Fibroblast of lung (primary cell): ENCODE measurements around the gene GPAT3. TPM values are rescaled to one million over a fixed set of nuclear protein-coding genes. Genes with fewer than 3 reads are reported as not detected.

ENCODE experiments used
- DNase-seq, 2 donors: peaks; one replicate each; pipeline versions ENCODE4 v3.0.0 to v3.0.0-alpha.2; 2010; ENCODE audit warnings: low read depth in 2 of 2
- H2AFZ ChIP-seq: 2 replicates; pipeline ENCODE4 v1.5.1; 2012; ENCODE audit warnings: low read length, control low read depth, inconsistent platforms
- H3K27ac ChIP-seq: 2 replicates; pipeline ENCODE4 v1.5.1; 2011; ENCODE audit warnings: low read length, control low read depth; ENCODE audit not compliant: insufficient read depth
- H3K27me3 ChIP-seq: 2 replicates; pipeline ENCODE4 v1.5.1; 2011; ENCODE audit warnings: mild to moderate bottlenecking, low read length; ENCODE audit not compliant: control insufficient read depth, insufficient read depth
- H3K36me3 ChIP-seq: 2 replicates; pipeline ENCODE4 v1.5.1; 2011; ENCODE audit warnings: low read length; ENCODE audit not compliant: control insufficient read depth, insufficient read depth
- H3K4me1 ChIP-seq: 2 replicates; pipeline ENCODE4 v1.5.1; 2011; ENCODE audit warnings: low read length; ENCODE audit not compliant: control insufficient read depth, insufficient read depth; ENCODE audit errors: extremely low read depth
- H3K4me2 ChIP-seq: 2 replicates; pipeline ENCODE4 v1.5.1; 2011; ENCODE audit warnings: low read length, control low read depth; ENCODE audit not compliant: insufficient read depth; ENCODE audit errors: extremely low read depth
- H3K4me3 ChIP-seq, 4 experiments: fragments of 200-600 bp in 1 of 4; sonication (generic) in 1 of 4; replicated peaks in 1 of 4; 2 replicates each; pipeline ENCODE4 v1.5.1; 2011 to 2016; ENCODE audit warnings: low read length in 4 of 4, low read depth in 3 of 4, mild to moderate bottlenecking in 3 of 4, control low read depth in 2 of 4, inconsistent platforms in 1 of 4, mixed read lengths in 1 of 4; ENCODE audit not compliant: insufficient read depth in 1 of 4; ENCODE audit errors: control extremely low read depth in 1 of 4
- H3K79me2 ChIP-seq: 2 replicates; pipeline ENCODE4 v1.5.1; 2012; ENCODE audit warnings: mild to moderate bottlenecking, low read length, inconsistent platforms; ENCODE audit not compliant: control insufficient read depth, insufficient read depth
- H3K9ac ChIP-seq: 2 replicates; pipeline ENCODE4 v1.5.1; 2011; ENCODE audit warnings: mild to moderate bottlenecking, low read length, control low read depth; ENCODE audit not compliant: insufficient read depth
- H3K9me3 ChIP-seq: 2 replicates; pipeline ENCODE4 v1.5.1; 2012; ENCODE audit warnings: low read depth, low read length; ENCODE audit not compliant: control insufficient read depth, insufficient read depth
- H4K20me1 ChIP-seq: 2 replicates; pipeline ENCODE4 v1.5.1; 2011; ENCODE audit warnings: low read length; ENCODE audit not compliant: control insufficient read depth, insufficient read depth; ENCODE audit errors: extremely low read depth
- CTCF ChIP-seq, 2 donors: IDR thresholded peaks in 1 of 2; conservative IDR thresholded peaks in 1 of 2; 1 replicate in 1 of 2; 2 replicates in 1 of 2; pipeline ENCODE4 v1.5.1; 2011 to 2012; ENCODE audit warnings: low read length in 2 of 2, control low read depth in 1 of 2, inconsistent platforms in 1 of 2, low read depth in 1 of 2, mild to moderate bottlenecking in 1 of 2
- EZH2 ChIP-seq: IDR thresholded peaks from 2 replicates; pipeline ENCODE4 v1.5.1; 2012; ENCODE audit warnings: low read length, control low read depth, mild to moderate bottlenecking; ENCODE audit errors: missing control alignments
- polyA plus RNA-seq, 2 donors: library from polyadenylated mRNA; depleted of rRNA in 1 of 2; stranded (reverse) in 1 of 2; unstranded in 1 of 2; fragments of >200 nt; gene quantifications; 2 replicates each; pipeline ENCODE4 v1.2.1, GENCODE V29; 2011 to 2012; ENCODE audit warnings: missing spikeins in 1 of 2
- total RNA-seq: library from RNA; depleted of rRNA; stranded (reverse); fragments of >200 nt; gene quantifications from 2 replicates; pipeline ENCODE4 v1.2.1, GENCODE V29; 2014

The GPAT3 gene
- total and polyA plus RNA-seq, 2 donors (not counting 1 experiment from before 2014, with no cell fraction given) = 2.6 to 4.1 TPM

DNA sequence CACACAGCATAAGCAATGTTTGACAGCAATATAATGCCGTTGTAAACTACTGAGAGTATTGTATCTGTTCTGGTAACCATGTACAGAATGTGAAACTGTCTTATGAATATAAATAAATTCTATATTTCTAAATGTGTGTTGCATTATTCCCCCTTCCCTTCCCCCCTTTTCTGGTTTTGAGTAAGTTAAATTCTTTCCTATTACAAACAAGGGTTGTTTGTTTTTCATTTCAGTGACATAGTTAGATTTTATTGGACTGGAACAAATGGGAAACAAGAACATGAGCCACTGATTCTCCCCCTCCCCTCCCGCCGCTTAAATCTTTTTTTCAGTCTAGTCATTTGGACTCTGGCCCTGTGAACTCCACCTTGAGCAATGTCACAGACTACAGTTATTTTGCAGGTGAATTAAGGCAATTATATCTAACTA, 69.8 kb downstream of the GPAT3 start:
- no peak overlapping the region for H3K4me2 ChIP-seq
- no peak overlapping the region for H3K27ac ChIP-seq
- no peak for DNase-seq
- H3K4me1 ChIP-seq = no peaks in the 10 kb centered on the region
- no peaks in the 10 kb centered on the region for H4K20me1 ChIP-seq
- H3K9ac ChIP-seq = no peak overlapping the region
- H3K9me3 ChIP-seq = no peaks in the 10 kb centered on the region
- H3K4me3 ChIP-seq = no peak overlapping the region
- H3K79me2 ChIP-seq = no peaks in the 10 kb centered on the region
- TF ChIP-seq CTCF (conservative IDR thresholded peaks at IDR 0.05 in 1 of 2, IDR thresholded peaks at IDR 0.05 in 1 of 2; ENCODE audit: low read depth in 1 of 2, low read length in 2 of 2) (no peak), EZH2 (no peak)
- no peaks in the 10 kb centered on the region for H3K27me3 ChIP-seq
- no peak overlapping the region for H2AFZ ChIP-seq
- H3K36me3 ChIP-seq = no peaks in the 10 kb centered on the region

GRCh38 chr4:83606460-83606859, 70.6 kb downstream of the GPAT3 start:
- H3K4me1 ChIP-seq = no peaks in the 10 kb centered on the region
- no peak overlapping the region for H3K4me2 ChIP-seq
- H3K36me3 ChIP-seq = no peaks in the 10 kb centered on the region
- no peaks in the 10 kb centered on the region for H3K9me3 ChIP-seq
- H4K20me1 ChIP-seq = no peaks in the 10 kb centered on the region
- no peak overlapping the region for H3K9ac ChIP-seq
- no peak overlapping the region for H3K27ac ChIP-seq
- TF ChIP-seq CTCF (conservative IDR thresholded peaks at IDR 0.05 in 1 of 2, IDR thresholded peaks at IDR 0.05 in 1 of 2; ENCODE audit: low read depth in 1 of 2, low read length in 2 of 2) (no peak), EZH2 (no peak)
- H2AFZ ChIP-seq = no peak overlapping the region
- H3K27me3 ChIP-seq = no peaks in the 10 kb centered on the region
- DNase-seq = no peak
- H3K4me3 ChIP-seq = no peak overlapping the region
- no peaks in the 10 kb centered on the region for H3K79me2 ChIP-seq

DNA sequence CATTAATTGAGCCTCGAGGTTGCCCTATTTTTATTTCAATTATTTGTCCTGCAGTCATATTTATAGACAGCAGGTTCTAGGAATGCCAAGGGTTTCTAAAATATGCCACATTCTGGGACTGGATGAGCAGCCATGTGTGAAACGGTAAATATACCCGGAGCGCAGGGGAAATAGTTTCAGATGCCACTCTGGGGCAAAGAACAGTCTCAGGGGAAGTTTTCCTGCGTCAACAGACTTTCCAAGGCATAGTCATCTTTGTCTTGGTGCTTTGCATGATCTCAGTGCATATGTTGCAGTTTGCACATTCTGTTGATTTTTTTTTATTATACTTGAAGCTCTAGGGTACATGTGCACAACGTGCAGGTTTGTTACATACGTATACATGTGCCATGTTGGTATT, 71.0 kb downstream of the GPAT3 start:
- DNase-seq = no peak
- TF ChIP-seq EZH2 (no peak), CTCF (conservative IDR thresholded peaks at IDR 0.05 in 1 of 2, IDR thresholded peaks at IDR 0.05 in 1 of 2; ENCODE audit: low read depth in 1 of 2, low read length in 2 of 2) (no peak)
- Histone ChIP-seq H3K9ac (no peak overlapping the region), H3K4me3 (no peak overlapping the region), H3K9me3 (no peaks in the 10 kb centered on the region), H3K27ac (no peak overlapping the region), H3K4me2 (no peak overlapping the region), H2AFZ (no peak overlapping the region), H3K4me1 (no peaks in the 10 kb centered on the region), H3K36me3 (no peaks in the 10 kb centered on the region), H4K20me1 (no peaks in the 10 kb centered on the region), H3K27me3 (no peaks in the 10 kb centered on the region), H3K79me2 (no peaks in the 10 kb centered on the region)
